Endothelial cell of umbilical vein (primary cell): Measurements from ENCODE around the gene MED13. TPM values are rescaled to one million over a fixed set of nuclear protein-coding genes. Genes with fewer than 3 reads are reported as not detected.

Source experiments
- BruUV-seq: library from RNA; stranded (reverse); fragments of 400-500 nt; replicated peaks from 2 replicates; lab custom pipeline; 2021; lab: Mats Ljungman, UMichigan
- CTCF ChIA-PET: fragments of 300-600, 350-600 bp; sonication (Branson Sonifier 250); formaldehyde crosslinking; loops from one replicate; lab custom pipeline; 2021; ENCODE audit warnings: antibody characterized with exemption, inconsistent platforms; lab: Charles Lee
- POLR2A ChIA-PET: fragments of 300-600, 350-600 bp; sonication (Branson Sonifier 250); formaldehyde crosslinking; loops from one replicate; lab custom pipeline; 2021; ENCODE audit warnings: antibody characterized with exemption, inconsistent platforms; lab: Charles Lee
- DNase-seq: peaks from one replicate; pipeline ENCODE4 v3.0.0-alpha.2; 2011; ENCODE audit warnings: low read depth, low spot score
- FAIRE-seq: peaks from 2 replicates; lab custom pipeline; 2011; peaks lifted over from hg19 to GRCh38; lab: Jason Lieb, UNC
- H2AFZ ChIP-seq: 2 replicates; pipeline ENCODE4 v1.6.0; 2012; ENCODE audit warnings: low read depth, low read length, control low read depth, inconsistent platforms
- H3K27ac ChIP-seq: 2 replicates; pipeline ENCODE4 v1.5.1; 2011; ENCODE audit warnings: low read depth, mild to moderate bottlenecking, control low read depth, low read length, moderate library complexity; ENCODE audit not compliant: insufficient read depth
- H3K27me3 ChIP-seq, 2 experiments: 2 replicates each; pipeline versions ENCODE4 v1.6.0 to v1.6.1; 2011; ENCODE audit warnings: low read length in 2 of 2, mixed read lengths in 1 of 2; ENCODE audit not compliant: control insufficient read depth in 2 of 2, insufficient read depth in 2 of 2
- H3K36me3 ChIP-seq, 2 experiments: 2 replicates in 1 of 2; 3 replicates in 1 of 2; pipeline ENCODE4 v1.5.1; 2011; ENCODE audit warnings: low read length in 2 of 2, mild to moderate bottlenecking in 1 of 2, moderate library complexity in 1 of 2; ENCODE audit not compliant: control insufficient read depth in 2 of 2, insufficient read depth in 2 of 2; ENCODE audit errors: extremely low read depth in 1 of 2
- H3K4me1 ChIP-seq: 3 replicates; pipeline ENCODE4 v1.5.1; 2011; ENCODE audit warnings: mild to moderate bottlenecking, low read length; ENCODE audit not compliant: control insufficient read depth, insufficient read depth; ENCODE audit errors: extremely low read depth
- H3K4me2 ChIP-seq: 2 replicates; pipeline ENCODE4 v1.6.1; 2011; ENCODE audit warnings: low read length, control low read depth, mixed read lengths; ENCODE audit not compliant: insufficient read depth
- H3K4me3 ChIP-seq, 3 experiments: fragments of 200-600 bp in 1 of 3; sonication (generic), shearing (Covaris generic) in 1 of 3; replicated peaks in 1 of 3; 2 replicates each; pipeline ENCODE4 v1.5.1; 2011 to 2016; ENCODE audit warnings: control low read depth in 3 of 3, low read length in 3 of 3, mild to moderate bottlenecking in 2 of 3, inconsistent platforms in 1 of 3, low read depth in 1 of 3, moderate library complexity in 1 of 3; ENCODE audit not compliant: insufficient read depth in 1 of 3
- H3K79me2 ChIP-seq: 2 replicates; pipeline ENCODE4 v1.6.0; 2012; ENCODE audit warnings: low read length, inconsistent platforms; ENCODE audit not compliant: control insufficient read depth, insufficient read depth
- H3K9ac ChIP-seq: replicated peaks from 2 replicates; pipeline ENCODE3; 2011; ENCODE audit warnings: low read length, control low read depth; ENCODE audit not compliant: insufficient read depth; ENCODE audit errors: extremely low read depth
- H3K9me1 ChIP-seq: replicated peaks from 3 replicates; pipeline ENCODE4 v1.6.0; 2011; ENCODE audit warnings: mild to moderate bottlenecking, low read length; ENCODE audit not compliant: control insufficient read depth, insufficient read depth; ENCODE audit errors: extremely low read depth
- H3K9me3 ChIP-seq: replicated peaks from 2 replicates; pipeline ENCODE4 v1.5.1; 2012; ENCODE audit warnings: low read length, inconsistent platforms; ENCODE audit not compliant: control insufficient read depth, insufficient read depth
- H4K20me1 ChIP-seq: replicated peaks from 2 replicates; pipeline ENCODE3; 2011; ENCODE audit warnings: mild to moderate bottlenecking, low read length; ENCODE audit not compliant: control insufficient read depth, insufficient read depth; ENCODE audit errors: extremely low read depth
- EZH2 ChIP-seq: IDR thresholded peaks from 2 replicates; pipeline ENCODE4 v1.6.1; 2012; ENCODE audit warnings: borderline replicate concordance, low read depth, mild to moderate bottlenecking, moderate library complexity, low read length, inconsistent platforms; ENCODE audit not compliant: severe bottlenecking
- FOS ChIP-seq: IDR thresholded peaks from 2 replicates; pipeline ENCODE4 v1.6.1; 2011; ENCODE audit warnings: mild to moderate bottlenecking, low read length, moderate library complexity, borderline replicate concordance; ENCODE audit not compliant: insufficient read depth
- JUN ChIP-seq: IDR thresholded peaks from 2 replicates; pipeline ENCODE4 v1.6.1; 2011; ENCODE audit warnings: borderline replicate concordance, low read depth; ENCODE audit not compliant: insufficient read length, insufficient read depth
- POLR2A ChIP-seq: IDR thresholded peaks from 2 replicates; pipeline ENCODE4 v1.6.1; 2012; ENCODE audit warnings: low read depth, mild to moderate bottlenecking, control low read depth, low read length
- dilution Hi-C: fragments of 300-500 bp; cut with MboI; formaldehyde crosslinking; loops from one replicate; pipeline ENCODE4 v1.15.0; 2019; ENCODE audit warnings: low sequenced_read_pairs; ENCODE audit not compliant: extremely low pct_ligation_motif_present
- intact Hi-C: fragments of 100-400 bp; cut with micrococcal nuclease; formaldehyde crosslinking; loops from one replicate; pipeline ENCODE4 v1.10.0; 2022
- polyA plus RNA-seq, 4 experiments: library from polyadenylated mRNA; depleted of rRNA in 3 of 4; stranded (reverse) in 3 of 4; unstranded in 1 of 4; fragments of >200 nt; gene quantifications; 2 replicates each; pipeline versions ENCODE4 v1.2.1 to v1.2.3, GENCODE V29; 2011 to 2012; ENCODE audit warnings: missing spikeins in 1 of 4
- total RNA-seq: library from RNA; stranded (reverse); gene quantifications from 2 replicates; pipeline ENCODE4 v1.2.3, GENCODE V29; 2021
- TF ChIP-seq, protein P1 (sequence below), 2 donors: IDR thresholded peaks; 1 replicate in 1 of 2; 2 replicates in 1 of 2; pipeline ENCODE4 v1.5.1; 2011; ENCODE audit warnings: low read length in 2 of 2, mild to moderate bottlenecking in 2 of 2, moderate library complexity in 2 of 2, control low read depth in 1 of 2, inconsistent platforms in 1 of 2, low read depth in 1 of 2; ENCODE audit not compliant: insufficient read depth in 1 of 2; ENCODE audit errors: extremely low read depth in 1 of 2
- TF ChIP-seq, protein P2 (sequence below): IDR thresholded peaks from 2 replicates; pipeline ENCODE4 v1.6.1; 2011; ENCODE audit not compliant: insufficient read depth, insufficient read length

MED13 gene
- total and polyA plus RNA-seq, 2 donors (not counting 3 experiments of a cell fraction or from before 2014, with no cell fraction given) = 11.6 to 49.6 TPM

DNA sequence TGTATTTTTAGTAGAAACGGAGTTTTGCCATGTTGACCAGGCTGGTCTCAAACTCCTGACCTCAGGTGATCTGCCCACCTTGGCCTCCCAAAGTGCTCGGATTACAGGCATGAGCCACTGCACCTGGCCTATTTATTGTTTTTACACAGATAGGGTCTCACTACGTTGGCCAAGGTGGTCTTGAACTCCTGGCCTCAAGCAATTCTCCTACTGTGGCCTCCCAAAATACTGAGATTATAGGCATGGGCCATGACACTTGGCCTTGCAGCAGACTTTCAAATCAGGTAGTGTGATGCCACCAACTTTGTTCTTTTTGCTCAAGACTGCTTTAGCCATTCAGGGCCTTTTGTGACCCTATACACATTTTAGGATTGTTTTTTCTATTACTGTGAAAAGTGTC is 75.6 kb downstream of the MED13 start:
- Histone ChIP-seq H3K9ac (no peak overlapping the region), H3K9me1 (no peaks in the 10 kb centered on the region), H3K4me2 (no peak overlapping the region), H3K79me2 (peaks cover 1% of the 10 kb centered on the region), H3K27ac (no peak overlapping the region), H3K4me3 (no peak overlapping the region), H2AFZ (no peak overlapping the region), H3K4me1 (peaks cover 3% of the 10 kb centered on the region), H3K36me3 (peaks cover 8 to 12% of the 10 kb centered on the region in 2 experiments), H3K9me3 (no peaks in the 10 kb centered on the region), H3K27me3 (no peaks in the 10 kb centered on the region), H4K20me1 (no peaks in the 10 kb centered on the region)
- POLR2A ChIA-PET = no interaction called here
- intact Hi-C loops = no loop called here
- TF ChIP-seq, protein P1, sequence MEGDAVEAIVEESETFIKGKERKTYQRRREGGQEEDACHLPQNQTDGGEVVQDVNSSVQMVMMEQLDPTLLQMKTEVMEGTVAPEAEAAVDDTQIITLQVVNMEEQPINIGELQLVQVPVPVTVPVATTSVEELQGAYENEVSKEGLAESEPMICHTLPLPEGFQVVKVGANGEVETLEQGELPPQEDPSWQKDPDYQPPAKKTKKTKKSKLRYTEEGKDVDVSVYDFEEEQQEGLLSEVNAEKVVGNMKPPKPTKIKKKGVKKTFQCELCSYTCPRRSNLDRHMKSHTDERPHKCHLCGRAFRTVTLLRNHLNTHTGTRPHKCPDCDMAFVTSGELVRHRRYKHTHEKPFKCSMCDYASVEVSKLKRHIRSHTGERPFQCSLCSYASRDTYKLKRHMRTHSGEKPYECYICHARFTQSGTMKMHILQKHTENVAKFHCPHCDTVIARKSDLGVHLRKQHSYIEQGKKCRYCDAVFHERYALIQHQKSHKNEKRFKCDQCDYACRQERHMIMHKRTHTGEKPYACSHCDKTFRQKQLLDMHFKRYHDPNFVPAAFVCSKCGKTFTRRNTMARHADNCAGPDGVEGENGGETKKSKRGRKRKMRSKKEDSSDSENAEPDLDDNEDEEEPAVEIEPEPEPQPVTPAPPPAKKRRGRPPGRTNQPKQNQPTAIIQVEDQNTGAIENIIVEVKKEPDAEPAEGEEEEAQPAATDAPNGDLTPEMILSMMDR (IDR thresholded peaks at IDR 0.05; ENCODE audit: extremely low read depth in 1 of 2, insufficient read depth in 1 of 2, low read depth in 1 of 2, low read length in 2 of 2) = no peak
- FAIRE-seq (no peak), DNase-seq (no peak)
- CTCF ChIA-PET = no interaction called here
- dilution Hi-C loops = no loop called here
- no TSS peak for BruUV-seq

DNA sequence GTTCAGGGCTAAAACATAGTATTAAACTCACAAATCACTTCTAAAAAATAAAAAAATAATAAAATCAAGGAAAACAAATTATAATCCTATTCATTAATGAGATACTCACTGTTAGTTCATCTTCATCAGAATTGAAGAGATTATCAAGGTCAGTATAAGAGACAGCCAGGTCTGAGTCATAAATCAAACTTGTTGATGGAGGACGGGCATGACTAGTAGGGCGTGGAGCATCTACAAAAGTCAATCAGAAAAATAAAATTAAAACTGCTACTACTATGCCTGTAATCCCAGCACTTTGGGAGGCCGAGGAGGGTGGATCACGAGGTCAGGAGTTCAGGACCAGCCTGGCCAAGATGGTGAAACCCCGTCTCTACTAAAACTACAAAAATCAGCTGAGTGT is 78.2 kb downstream of the MED13 start:
- dilution Hi-C loops = no loop called here
- TF ChIP-seq FOS = no peak
- TF ChIP-seq, protein P1 (IDR thresholded peaks at IDR 0.05; ENCODE audit: extremely low read depth in 1 of 2, insufficient read depth in 1 of 2, low read depth in 1 of 2, low read length in 2 of 2) = no peak
- TF ChIP-seq POLR2A = no peak
- TF ChIP-seq JUN = no peak
- TF ChIP-seq, protein P2, sequence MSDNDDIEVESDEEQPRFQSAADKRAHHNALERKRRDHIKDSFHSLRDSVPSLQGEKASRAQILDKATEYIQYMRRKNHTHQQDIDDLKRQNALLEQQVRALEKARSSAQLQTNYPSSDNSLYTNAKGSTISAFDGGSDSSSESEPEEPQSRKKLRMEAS = no peak
- TF ChIP-seq EZH2 = no peak
- POLR2A ChIA-PET = no interaction called here
- Histone ChIP-seq H3K9ac (no peak overlapping the region), H3K4me3 (no peak overlapping the region), H3K27ac (no peak overlapping the region), H3K36me3 (peaks cover 16 to 24% of the 10 kb centered on the region in 2 experiments), H3K9me1 (no peaks in the 10 kb centered on the region), H4K20me1 (no peaks in the 10 kb centered on the region), H3K9me3 (no peaks in the 10 kb centered on the region), H3K4me2 (no peak overlapping the region), H3K4me1 (peaks cover 3% of the 10 kb centered on the region), H2AFZ (no peak overlapping the region), H3K79me2 (peaks cover 7% of the 10 kb centered on the region), H3K27me3 (no peaks in the 10 kb centered on the region)
- FAIRE-seq = no peak
- no TSS peak for BruUV-seq
- CTCF ChIA-PET = no interaction called here
- DNase-seq = no peak
- intact Hi-C loops = no loop called here
